HCT116 (cell line): ENCODE data around the gene OPN4. TPM values are rescaled to one million over a fixed set of nuclear protein-coding genes. Genes with fewer than 3 reads are reported as not detected.

Experiments
- ATAC-seq: fragments of 200-7000 bp; cut with Tn5 transposase; 2 replicates; pipeline ENCODE4 v1.9.1; 2020; ENCODE audit warnings: mild to moderate bottlenecking, moderate library complexity
- BruUV-seq: library from RNA; stranded (reverse); fragments of 400-500 nt; replicated peaks from 2 replicates; lab custom pipeline; 2021; lab: Mats Ljungman, UMichigan
- CTCF ChIA-PET: fragments of 300-600 bp; sonication (Branson Sonifier 250); formaldehyde crosslinking; loops from one replicate; lab custom pipeline; 2021; ENCODE audit warnings: antibody characterized with exemption; lab: Charles Lee
- POLR2A ChIA-PET: fragments of 300-600, 350-600 bp; sonication (Branson Sonifier 250); formaldehyde crosslinking; loops from one replicate; lab custom pipeline; 2021; ENCODE audit warnings: antibody characterized with exemption; lab: Charles Lee
- RAD21 ChIA-PET, 2 experiments: fragments of 300-600 bp; sonication (Branson Sonifier 250); formaldehyde crosslinking; loops; one replicate each; lab custom pipeline; 2023; ENCODE audit warnings: low total read pairs in 2 of 2; ENCODE audit not compliant: uncharacterized antibody in 2 of 2, unreplicated experiment in 2 of 2, low non-redundant PET in 1 of 2; lab: Charles Lee
- DNase-seq: peaks from one replicate; pipeline ENCODE4 v3.0.0-alpha.2; 2010; ENCODE audit warnings: low read depth, low spot score
- H2AFZ ChIP-seq: fragments of 200-600 bp; shearing (Covaris generic), sonication (generic); 2 replicates; pipeline ENCODE4 v1.6.1; 2017; ENCODE audit warnings: low read depth, mixed run types, mixed read lengths, antibody characterized with exemption, low read length; ENCODE audit not compliant: poor library complexity, severe bottlenecking
- H3K27ac ChIP-seq: 2 replicates; pipeline ENCODE4 v1.5.1; 2012; ENCODE audit warnings: low read depth, low read length
- H3K27me3 ChIP-seq: fragments of 200-600 bp; sonication (generic); 2 replicates; pipeline ENCODE4 v1.6.1; 2016; ENCODE audit warnings: mixed run types, low read length, mixed read lengths; ENCODE audit not compliant: insufficient read depth
- H3K36me3 ChIP-seq, 2 experiments: fragments of 200-500 bp in 1 of 2; fragments of 200-600 bp in 1 of 2; sonication (Bioruptor generic) in 1 of 2; sonication (generic) in 1 of 2; 2 replicates each; pipeline versions ENCODE4 v1.5.1 to v1.6.1; 2014 to 2016; ENCODE audit warnings: low read length in 2 of 2, inconsistent platforms in 1 of 2, mixed read lengths in 1 of 2, mixed run types in 1 of 2; ENCODE audit not compliant: insufficient read depth in 2 of 2, control insufficient read depth in 1 of 2
- H3K4me1 ChIP-seq, 2 experiments: fragments of 200-600 bp in 1 of 2; sonication (generic) in 1 of 2; 2 replicates each; pipeline versions ENCODE4 v1.5.1 to v1.6.1; 2012 to 2017; ENCODE audit warnings: low read length in 2 of 2, inconsistent platforms in 1 of 2, mild to moderate bottlenecking in 1 of 2, mixed read lengths in 1 of 2, mixed run types in 1 of 2, moderate library complexity in 1 of 2; ENCODE audit not compliant: insufficient read depth in 2 of 2, control insufficient read depth in 1 of 2
- H3K4me2 ChIP-seq: fragments of 200-600 bp; sonication (generic); 2 replicates; pipeline ENCODE4 v1.6.1; 2017; ENCODE audit warnings: mixed run types, low read length, mixed read lengths
- H3K4me3 ChIP-seq, 2 experiments: fragments of 200-600 bp in 1 of 2; sonication (generic) in 1 of 2; replicated peaks in 1 of 2; 2 replicates each; pipeline ENCODE4 v1.5.1; 2011 to 2016; ENCODE audit warnings: low read length in 2 of 2, control low read depth in 1 of 2, low read depth in 1 of 2, mild to moderate bottlenecking in 1 of 2, mixed read lengths in 1 of 2, mixed run types in 1 of 2
- H3K79me2 ChIP-seq: fragments of 200-600 bp; sonication (generic); 2 replicates; pipeline ENCODE4 v1.6.1; 2017; ENCODE audit warnings: mild to moderate bottlenecking, mixed run types, low read length, moderate library complexity, mixed read lengths; ENCODE audit not compliant: insufficient read depth
- H3K9ac ChIP-seq: fragments of 200-600 bp; sonication (generic); 2 replicates; pipeline ENCODE4 v1.6.1; 2016; ENCODE audit warnings: low read length, mixed read lengths
- H3K9me2 ChIP-seq: fragments of 200-600 bp; sonication (generic), shearing (Covaris generic); 2 replicates; pipeline ENCODE4 v1.6.1; 2017; ENCODE audit warnings: mixed run types, mild to moderate bottlenecking, moderate library complexity; ENCODE audit not compliant: insufficient read depth
- H3K9me3 ChIP-seq, 2 experiments: fragments of 200-500 bp in 1 of 2; fragments of 200-600 bp in 1 of 2; sonication (Bioruptor generic) in 1 of 2; sonication (generic) in 1 of 2; 2 replicates each; pipeline ENCODE4 v1.6.1; 2014 to 2017; ENCODE audit warnings: low read length in 2 of 2, mixed read lengths in 2 of 2, inconsistent platforms in 1 of 2, low read depth in 1 of 2, mild to moderate bottlenecking in 1 of 2, mixed run types in 1 of 2, moderate library complexity in 1 of 2; ENCODE audit not compliant: control insufficient read depth in 1 of 2, insufficient read depth in 1 of 2
- H4K20me1 ChIP-seq: fragments of 200-600 bp; sonication (generic), shearing (Covaris generic); 2 replicates; pipeline ENCODE4 v1.6.1; 2017; ENCODE audit warnings: mixed run types, mild to moderate bottlenecking, moderate library complexity; ENCODE audit not compliant: insufficient read depth
- ELF1 ChIP-seq: IDR thresholded peaks from 2 replicates; pipeline ENCODE4 v1.6.1; 2012; ENCODE audit warnings: low read depth, borderline replicate concordance
- EZH2 ChIP-seq: fragments of 200-600 bp; sonication (generic); IDR thresholded peaks from 2 replicates; pipeline ENCODE4 v1.6.1; 2017; ENCODE audit warnings: antibody characterized with exemption, mixed run types
- FOSL1 ChIP-seq: IDR thresholded peaks from 2 replicates; pipeline ENCODE4 v1.6.1; 2012; ENCODE audit warnings: low read depth
- JUND ChIP-seq: IDR thresholded peaks from 2 replicates; pipeline ENCODE4 v1.6.1; 2012
- POLR2AphosphoS5 ChIP-seq: IDR thresholded peaks from 2 replicates; pipeline ENCODE4 v1.6.1; 2011; ENCODE audit warnings: mild to moderate bottlenecking, low read depth, low read length, moderate library complexity
- RAD21 ChIP-seq: IDR thresholded peaks from 2 replicates; pipeline ENCODE4 v1.6.1; 2012; ENCODE audit warnings: low read depth, mild to moderate bottlenecking
- SRF ChIP-seq: IDR thresholded peaks from 2 replicates; pipeline ENCODE4 v1.6.1; 2012; ENCODE audit warnings: low read depth
- YY1 ChIP-seq: IDR thresholded peaks from 2 replicates; pipeline ENCODE4 v1.6.1; 2011; ENCODE audit warnings: low read length, low read depth, moderate library complexity, mild to moderate bottlenecking; ENCODE audit not compliant: insufficient replicate concordance; ENCODE audit errors: extremely low read depth
- ZNF274 ChIP-seq: fragments of 200-500 bp; sonication (Bioruptor generic); IDR thresholded peaks from 2 replicates; pipeline ENCODE4 v1.6.1; 2014; ENCODE audit warnings: mild to moderate bottlenecking, low read depth, low read length, inconsistent platforms
- intact Hi-C: fragments of 100-400 bp; cut with micrococcal nuclease; formaldehyde crosslinking; loops from 2 replicates; pipeline ENCODE4 v1.10.0; 2022
- total RNA-seq: library from RNA; stranded (reverse); gene quantifications from one replicate; pipeline ENCODE4 v1.2.1, GENCODE V29; 2021; ENCODE audit not compliant: unreplicated experiment
- TF ChIP-seq, protein P1 (sequence below): IDR thresholded peaks from 2 replicates; pipeline ENCODE4 v1.6.1; 2012; ENCODE audit warnings: low read depth

The OPN4 gene
- total RNA-seq, 1 experiment from 2014 or later: not detected

DNA sequence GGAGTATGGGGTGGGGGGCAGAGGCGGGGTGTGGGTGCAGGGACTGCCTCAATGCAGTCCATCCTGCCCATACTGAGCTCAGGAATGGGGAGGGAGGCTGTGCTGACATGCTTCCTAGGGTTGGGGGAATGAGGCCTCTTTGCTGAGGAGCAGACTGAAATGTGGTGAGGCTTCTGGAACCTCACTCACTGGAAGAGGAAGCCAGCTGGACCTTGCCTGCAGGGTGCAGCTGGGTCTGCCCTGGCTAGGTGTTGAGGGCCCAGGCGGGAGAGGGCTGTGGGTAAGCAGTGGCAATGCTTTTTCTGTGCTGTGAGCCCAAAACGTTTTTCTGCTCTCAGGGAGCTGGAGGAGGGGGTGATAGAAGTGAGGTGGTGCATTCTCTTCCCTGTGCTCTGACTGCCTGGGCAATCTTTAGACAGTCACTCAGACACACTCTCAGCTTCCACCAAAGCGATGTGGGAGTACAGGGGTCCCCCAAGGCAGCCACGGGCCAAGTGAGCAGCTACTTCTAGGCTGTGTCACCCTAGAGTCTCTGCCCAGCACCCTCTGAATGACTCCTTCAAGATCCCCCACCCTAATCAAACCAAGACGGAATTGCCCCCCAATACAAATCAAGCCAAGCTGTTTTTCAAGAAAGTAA lies 60.9 kb downstream of the OPN4 start:
- Histone ChIP-seq H3K79me2 (no peaks in the 10 kb centered on the region), H3K4me3 (no peak overlapping the region), H3K9me2 (no peaks in the 10 kb centered on the region), H3K4me1 (peaks cover 8 to 17% of the 10 kb centered on the region in 2 experiments; a peak in 3 of 4 replicates), H2AFZ (no peak overlapping the region), H3K36me3 (no peaks in the 10 kb centered on the region), H3K9me3 (no peaks in the 10 kb centered on the region), H3K27ac (no peak overlapping the region), H3K27me3 (no peaks in the 10 kb centered on the region), H3K4me2 (no peak overlapping the region), H3K9ac (no peak overlapping the region), H4K20me1 (no peaks in the 10 kb centered on the region)
- ChIA-PET RAD21 (no interaction called here), CTCF (no interaction called here), POLR2A (interaction anchor here (0.6 kb wide), 1 partner anchor 25 kb away, joined by 5 read pairs; no protein-coding TSS in a partner anchor)
- no peak for ATAC-seq
- TF ChIP-seq RAD21 (no peak), ELF1 (no peak), YY1 (no peak), JUND (no peak), FOSL1 (no peak), SRF (no peak), ZNF274 (no peak), EZH2 (no peak), POLR2AphosphoS5 (no peak)
- TF ChIP-seq, protein P1, sequence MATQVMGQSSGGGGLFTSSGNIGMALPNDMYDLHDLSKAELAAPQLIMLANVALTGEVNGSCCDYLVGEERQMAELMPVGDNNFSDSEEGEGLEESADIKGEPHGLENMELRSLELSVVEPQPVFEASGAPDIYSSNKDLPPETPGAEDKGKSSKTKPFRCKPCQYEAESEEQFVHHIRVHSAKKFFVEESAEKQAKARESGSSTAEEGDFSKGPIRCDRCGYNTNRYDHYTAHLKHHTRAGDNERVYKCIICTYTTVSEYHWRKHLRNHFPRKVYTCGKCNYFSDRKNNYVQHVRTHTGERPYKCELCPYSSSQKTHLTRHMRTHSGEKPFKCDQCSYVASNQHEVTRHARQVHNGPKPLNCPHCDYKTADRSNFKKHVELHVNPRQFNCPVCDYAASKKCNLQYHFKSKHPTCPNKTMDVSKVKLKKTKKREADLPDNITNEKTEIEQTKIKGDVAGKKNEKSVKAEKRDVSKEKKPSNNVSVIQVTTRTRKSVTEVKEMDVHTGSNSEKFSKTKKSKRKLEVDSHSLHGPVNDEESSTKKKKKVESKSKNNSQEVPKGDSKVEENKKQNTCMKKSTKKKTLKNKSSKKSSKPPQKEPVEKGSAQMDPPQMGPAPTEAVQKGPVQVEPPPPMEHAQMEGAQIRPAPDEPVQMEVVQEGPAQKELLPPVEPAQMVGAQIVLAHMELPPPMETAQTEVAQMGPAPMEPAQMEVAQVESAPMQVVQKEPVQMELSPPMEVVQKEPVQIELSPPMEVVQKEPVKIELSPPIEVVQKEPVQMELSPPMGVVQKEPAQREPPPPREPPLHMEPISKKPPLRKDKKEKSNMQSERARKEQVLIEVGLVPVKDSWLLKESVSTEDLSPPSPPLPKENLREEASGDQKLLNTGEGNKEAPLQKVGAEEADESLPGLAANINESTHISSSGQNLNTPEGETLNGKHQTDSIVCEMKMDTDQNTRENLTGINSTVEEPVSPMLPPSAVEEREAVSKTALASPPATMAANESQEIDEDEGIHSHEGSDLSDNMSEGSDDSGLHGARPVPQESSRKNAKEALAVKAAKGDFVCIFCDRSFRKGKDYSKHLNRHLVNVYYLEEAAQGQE: no peak
- no TSS peak for BruUV-seq
- intact Hi-C loops: no loop called here
- DNase-seq: no peak
